Keratinocyte (primary cell): ENCODE data around the gene RTEL1. TPM values are rescaled to one million over a fixed set of nuclear protein-coding genes. Genes with fewer than 3 reads are reported as not detected.

Experiments
- DNase-seq: peaks from one replicate; pipeline ENCODE4 v3.0.0-alpha.2; 2011; ENCODE audit warnings: low read depth, missing footprints, low spot score
- FAIRE-seq: peaks from 2 replicates; lab custom pipeline; 2011; peaks lifted over from hg19 to GRCh38; lab: Jason Lieb, UNC
- H2AFZ ChIP-seq: 2 replicates; pipeline ENCODE4 v1.6.0; 2012; ENCODE audit warnings: low read length, control low read depth, inconsistent platforms; ENCODE audit not compliant: control insufficient read depth
- H3K27ac ChIP-seq: 2 replicates; pipeline ENCODE4 v1.5.1; 2011; ENCODE audit warnings: low read length; ENCODE audit not compliant: control insufficient read depth, insufficient read depth
- H3K27me3 ChIP-seq: 3 replicates; pipeline ENCODE4 v1.6.0; 2011; ENCODE audit warnings: low read length; ENCODE audit not compliant: control insufficient read depth, insufficient read depth; ENCODE audit errors: extremely low read depth
- H3K36me3 ChIP-seq, 2 experiments: 2 replicates in 1 of 2; 3 replicates in 1 of 2; pipeline ENCODE4 v1.5.1; 2011; ENCODE audit warnings: low read length in 2 of 2, mild to moderate bottlenecking in 1 of 2; ENCODE audit not compliant: control insufficient read depth in 2 of 2, insufficient read depth in 2 of 2; ENCODE audit errors: extremely low read depth in 1 of 2
- H3K4me1 ChIP-seq: 3 replicates; pipeline ENCODE4 v1.5.1; 2011; ENCODE audit warnings: low read length; ENCODE audit not compliant: control insufficient read depth, insufficient read depth; ENCODE audit errors: extremely low read depth
- H3K4me2 ChIP-seq: 3 replicates; pipeline ENCODE4 v1.6.0; 2011; ENCODE audit warnings: low read depth, low read length; ENCODE audit not compliant: control insufficient read depth, insufficient read depth; ENCODE audit errors: extremely low read depth
- H3K4me3 ChIP-seq, 3 experiments: fragments of 200-600 bp in 1 of 3; sonication (generic) in 1 of 3; 2 replicates in 2 of 3; 3 replicates in 1 of 3; pipeline ENCODE4 v1.5.1; 2011 to 2016; ENCODE audit warnings: low read length in 3 of 3, mild to moderate bottlenecking in 3 of 3, control low read depth in 2 of 3, inconsistent platforms in 1 of 3, low read depth in 1 of 3, mixed read lengths in 1 of 3, mixed run types in 1 of 3, moderate library complexity in 1 of 3; ENCODE audit not compliant: control insufficient read depth in 2 of 3, insufficient read depth in 2 of 3; ENCODE audit errors: extremely low read depth in 1 of 3
- H3K79me2 ChIP-seq: 2 replicates; pipeline ENCODE4 v1.6.0; 2012; ENCODE audit warnings: low read length; ENCODE audit not compliant: control insufficient read depth, insufficient read depth
- H3K9ac ChIP-seq: 3 replicates; pipeline ENCODE4 v1.6.0; 2011; ENCODE audit warnings: low read length; ENCODE audit not compliant: control insufficient read depth, insufficient read depth; ENCODE audit errors: extremely low read depth
- H3K9me1 ChIP-seq: 3 replicates; pipeline ENCODE4 v1.6.0; 2011; ENCODE audit warnings: low read length; ENCODE audit not compliant: control insufficient read depth, insufficient read depth; ENCODE audit errors: extremely low read depth
- H3K9me3 ChIP-seq: 2 replicates; pipeline ENCODE4 v1.5.1; 2012; ENCODE audit warnings: low read depth, low read length; ENCODE audit not compliant: control insufficient read depth
- H4K20me1 ChIP-seq: 3 replicates; pipeline ENCODE4 v1.6.0; 2011; ENCODE audit warnings: low read length; ENCODE audit not compliant: control insufficient read depth, insufficient read depth; ENCODE audit errors: extremely low read depth
- CTCF ChIP-seq, 3 experiments: IDR thresholded peaks in 1 of 3; conservative IDR thresholded peaks in 1 of 3; optimal IDR thresholded peaks in 1 of 3; 2 replicates in 2 of 3; 3 replicates in 1 of 3; pipeline versions ENCODE3 to v1.5.1; 2011; ENCODE audit warnings: low read length in 3 of 3, mild to moderate bottlenecking in 3 of 3, moderate library complexity in 2 of 3, control low read depth in 1 of 3, inconsistent platforms in 1 of 3; ENCODE audit not compliant: insufficient read depth in 2 of 3; ENCODE audit errors: extremely low read depth in 1 of 3
- EZH2 ChIP-seq: IDR thresholded peaks from one replicate; pipeline ENCODE4 v1.6.1; 2012; ENCODE audit warnings: inconsistent platforms, mild to moderate bottlenecking, low read length, moderate library complexity
- dilution Hi-C: fragments of 300-500 bp; cut with MboI; formaldehyde crosslinking; loops from one replicate; pipeline ENCODE4 v1.7.0; 2020; ENCODE audit warnings: low sequenced_read_pairs; ENCODE audit not compliant: extremely low pct_ligation_motif_present
- polyA plus RNA-seq, 5 experiments: library from polyadenylated mRNA; depleted of rRNA in 3 of 5; stranded (reverse) in 3 of 5; stranded (forward) in 1 of 5; unstranded in 1 of 5; fragments of >200 nt; gene quantifications; 1 replicate in 1 of 5; 2 replicates in 3 of 5; 3 replicates in 1 of 5; pipeline versions ENCODE4 v1.2.1 to v1.2.3, GENCODE V29; 2011 to 2012; ENCODE audit warnings: missing spikeins in 2 of 5, low read depth in 1 of 5, low replicate concordance in 1 of 5

The RTEL1 gene
- polyA plus RNA-seq, 1 donor (not counting 4 experiments of a cell fraction or from before 2014, with no cell fraction given), result 12.4 TPM

- peaks cover 31% of the 10 kb centered on the region for H3K4me1 ChIP-seq
- TF ChIP-seq EZH2, result no peak
- no peak for TF ChIP-seq CTCF (optimal IDR thresholded peaks at IDR 0.05 in 1 of 3, IDR thresholded peaks at IDR 0.05 in 1 of 3, conservative IDR thresholded peaks at IDR 0.05 in 1 of 3; ENCODE audit: extremely low read depth in 1 of 3, insufficient read depth in 2 of 3, low read length in 3 of 3)
- no peaks in the 10 kb centered on the region for H3K9me1 ChIP-seq
- no peak overlapping the region for H2AFZ ChIP-seq
- H3K27me3 ChIP-seq, result no peaks in the 10 kb centered on the region
- DNase-seq (peak; percentile 98), FAIRE-seq (peak; percentile 99)
- H3K9ac ChIP-seq, result peak overlapping the region; percentile 28
- peak overlapping the region in 1 of 3 experiments; percentile 40 for H3K4me3 ChIP-seq
- H4K20me1 ChIP-seq, result no peaks in the 10 kb centered on the region
- H3K4me2 ChIP-seq, result peak overlapping the region; percentile 61
- H3K27ac ChIP-seq, result peak overlapping the region; percentile 57
- no peaks in the 10 kb centered on the region for H3K9me3 ChIP-seq
- H3K79me2 ChIP-seq, result no peaks in the 10 kb centered on the region
- dilution Hi-C loops, result no loop called here
- H3K36me3 ChIP-seq, result peaks cover 6 to 12% of the 10 kb centered on the region in 2 experiments
Measured at GRCh38 chr20:63682384-63683139, 24.4 kb downstream of the RTEL1 start.

GRCh38 chr20:63685269-63686026 lies 27.3 kb downstream of the RTEL1 start:
- peaks cover 31% of the 10 kb centered on the region for H3K4me1 ChIP-seq
- dilution Hi-C loops, result no loop called here
- TF ChIP-seq CTCF (optimal IDR thresholded peaks at IDR 0.05 in 1 of 3, IDR thresholded peaks at IDR 0.05 in 1 of 3, conservative IDR thresholded peaks at IDR 0.05 in 1 of 3; ENCODE audit: extremely low read depth in 1 of 3, insufficient read depth in 2 of 3, low read length in 3 of 3) (no peak), EZH2 (no peak)
- no peak for FAIRE-seq
- no peak overlapping the region for H2AFZ ChIP-seq
- no peaks in the 10 kb centered on the region for H3K9me3 ChIP-seq
- H3K4me2 ChIP-seq, result no peak overlapping the region
- H3K4me3 ChIP-seq, result no peak overlapping the region
- no peaks in the 10 kb centered on the region for H3K27me3 ChIP-seq
- H3K36me3 ChIP-seq, result peaks cover 0 to 5% of the 10 kb centered on the region in 2 experiments
- H3K9me1 ChIP-seq, result no peaks in the 10 kb centered on the region
- no peak overlapping the region for H3K27ac ChIP-seq
- no peaks in the 10 kb centered on the region for H3K79me2 ChIP-seq
- no peak overlapping the region for H3K9ac ChIP-seq
- H4K20me1 ChIP-seq, result no peaks in the 10 kb centered on the region
- DNase-seq, result no peak
